Skeletal muscle satellite cell (primary cell): ENCODE results near the gene ADAT2.
"Not testable (repeated sequence)": the region's sequence is repeated elsewhere in the genome, so short reads cannot be mapped to it uniquely, and the experiment has no call there.

Experiments used
- H3K27me3 ChIP-seq: 2 replicates; pipeline ENCODE4 v1.7.0; 2013; ENCODE audit warnings: low read length; ENCODE audit not compliant: control insufficient read depth, insufficient read depth
- H3K36me3 ChIP-seq: 2 replicates; pipeline ENCODE4 v1.7.0; 2013; ENCODE audit warnings: mild to moderate bottlenecking, control low read depth, low read length; ENCODE audit not compliant: insufficient read depth
- H3K4me1 ChIP-seq: 2 replicates; pipeline ENCODE4 v1.7.0; 2013; ENCODE audit warnings: low read length; ENCODE audit not compliant: control insufficient read depth, insufficient read depth
- H3K4me2 ChIP-seq: 2 replicates; pipeline ENCODE4 v1.7.0; 2013; ENCODE audit warnings: mild to moderate bottlenecking, low read length
- H3K4me3 ChIP-seq: 2 replicates; pipeline ENCODE4 v1.7.0; 2013; ENCODE audit warnings: low read length
- H3K9ac ChIP-seq: 2 replicates; pipeline ENCODE4 v1.7.0; 2013; ENCODE audit warnings: mild to moderate bottlenecking, low read depth, low read length, moderate library complexity
- H3K9me3 ChIP-seq: replicated peaks from 2 replicates; pipeline ENCODE4 v1.7.0; 2013; ENCODE audit warnings: mild to moderate bottlenecking, control low read depth, low read length

Gene ADAT2

GRCh38 chr6:143468823-143469222, 18.3 kb upstream of the ADAT2 start:
- H3K9ac ChIP-seq, H3K36me3 ChIP-seq, H3K4me2 ChIP-seq, H3K4me1 ChIP-seq, H3K4me3 ChIP-seq, H3K27me3 ChIP-seq, H3K9me3 ChIP-seq: not testable (repeated sequence)

- no peaks in the 10 kb centered on the region for H3K4me1 ChIP-seq
- no peaks in the 10 kb centered on the region for H3K27me3 ChIP-seq
- H3K4me3 ChIP-seq, result no peak overlapping the region
- H3K36me3 ChIP-seq, result peaks cover 13% of the 10 kb centered on the region
- no peak overlapping the region for H3K4me2 ChIP-seq
- H3K9ac ChIP-seq, result no peak overlapping the region
- H3K9me3 ChIP-seq, result no peaks in the 10 kb centered on the region
Observed at GRCh38 chr6:143468026-143468425, 17.5 kb upstream of the ADAT2 start.

DNA sequence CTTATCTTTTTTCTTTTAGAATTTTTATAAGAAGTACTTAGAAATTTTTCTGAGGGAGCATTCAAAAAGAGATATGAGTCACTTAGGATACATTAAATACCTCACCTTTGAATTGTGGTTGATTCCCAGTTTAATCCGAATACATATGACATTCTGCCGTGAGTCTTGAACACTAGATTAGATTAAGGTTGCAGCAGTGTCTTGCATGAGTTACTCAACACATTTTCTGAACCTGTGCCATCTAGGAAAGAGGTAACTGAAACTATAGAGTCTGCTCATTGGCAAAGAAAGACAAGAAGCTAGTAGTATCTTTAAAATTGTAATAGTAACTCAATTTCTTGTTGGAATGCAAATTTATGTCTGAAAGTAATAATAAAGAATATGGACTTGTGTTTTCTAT, 15.1 kb upstream of the ADAT2 start:
- no peak overlapping the region for H3K9ac ChIP-seq
- no peak overlapping the region for H3K4me3 ChIP-seq
- peaks cover 8% of the 10 kb centered on the region for H3K36me3 ChIP-seq
- H3K9me3 ChIP-seq, result no peaks in the 10 kb centered on the region
- H3K27me3 ChIP-seq, result no peaks in the 10 kb centered on the region
- no peak overlapping the region for H3K4me2 ChIP-seq
- H3K4me1 ChIP-seq, result no peaks in the 10 kb centered on the region

- Histone ChIP-seq H3K36me3 (peaks cover 2% of the 10 kb centered on the region), H3K27me3 (no peaks in the 10 kb centered on the region), H3K4me3 (no peak overlapping the region), H3K9me3 (no peaks in the 10 kb centered on the region), H3K4me1 (peaks cover 6% of the 10 kb centered on the region), H3K4me2 (peak overlapping the region; percentile 4), H3K9ac (no peak overlapping the region)
Observed at GRCh38 chr6:143457563-143458359, 7.3 kb upstream of the ADAT2 start.

DNA sequence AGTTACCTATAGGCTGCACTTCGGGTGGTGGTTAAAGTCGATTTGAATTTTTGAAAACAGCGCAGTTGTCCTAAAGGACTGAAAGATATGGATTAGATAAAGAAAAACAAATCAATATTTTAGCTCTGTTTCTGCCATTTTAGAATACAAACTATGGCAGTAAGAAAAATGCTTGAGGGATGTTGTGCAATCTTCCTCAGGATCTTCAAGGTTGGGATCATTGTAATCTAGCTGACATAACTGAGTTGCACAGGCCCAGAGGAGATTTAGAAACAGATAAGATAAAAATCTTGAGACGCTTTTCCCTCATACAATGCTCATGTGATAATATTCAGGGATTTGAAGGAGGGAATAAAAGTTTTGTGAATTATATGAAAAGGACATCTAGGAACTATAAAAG, 1.0 kb upstream of the ADAT2 start:
- no peaks in the 10 kb centered on the region for H3K36me3 ChIP-seq
- H3K9me3 ChIP-seq, result no peaks in the 10 kb centered on the region
- no peaks in the 10 kb centered on the region for H3K27me3 ChIP-seq
- peak overlapping the region; percentile 95 for H3K9ac ChIP-seq
- peak overlapping the region; percentile 95 for H3K4me2 ChIP-seq
- peak overlapping the region; percentile 98 for H3K4me3 ChIP-seq
- H3K4me1 ChIP-seq, result peaks cover 8% of the 10 kb centered on the region

DNA sequence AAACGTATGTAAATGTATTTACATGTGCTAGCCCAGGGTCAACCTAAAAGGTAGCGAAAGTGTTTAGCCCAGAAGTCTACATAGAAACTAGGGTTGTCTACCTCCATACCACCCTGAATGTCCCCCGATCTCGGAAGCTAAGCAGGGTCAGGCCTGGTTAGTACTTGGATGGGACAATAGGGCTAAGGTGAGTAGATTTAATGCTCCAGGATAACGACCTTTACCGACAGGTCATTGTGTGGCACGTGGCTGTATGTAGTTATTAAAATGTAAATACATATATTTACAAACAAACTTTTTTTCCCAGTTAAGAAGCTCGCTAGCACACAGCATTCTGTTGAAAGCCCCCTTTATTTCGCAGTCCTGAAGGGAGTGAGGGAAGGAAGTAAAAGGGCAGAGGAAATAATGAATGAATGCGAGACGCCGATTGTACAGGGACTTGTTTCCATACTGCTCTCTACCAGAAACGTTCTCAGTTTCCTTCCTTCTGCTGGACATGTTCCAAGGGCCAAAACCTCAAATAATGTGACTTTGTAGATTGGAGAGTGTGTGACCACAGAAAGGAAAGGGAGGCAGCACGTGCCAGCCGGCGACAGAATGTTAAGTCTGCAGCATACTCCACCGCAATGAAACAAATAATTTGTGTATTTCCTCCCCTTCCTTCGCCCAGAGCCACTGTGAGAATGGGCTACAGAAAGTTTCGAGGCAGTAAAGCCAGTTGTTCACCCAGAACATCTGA, 612 bp downstream of the ADAT2 start:
- H3K36me3 ChIP-seq, result no peaks in the 10 kb centered on the region
- no peaks in the 10 kb centered on the region for H3K9me3 ChIP-seq
- peak overlapping the region; percentile 93 for H3K4me2 ChIP-seq
- no peaks in the 10 kb centered on the region for H3K27me3 ChIP-seq
- H3K4me1 ChIP-seq, result peaks cover 8% of the 10 kb centered on the region
- H3K9ac ChIP-seq, result peak overlapping the region; percentile 95
- H3K4me3 ChIP-seq, result peak overlapping the region; percentile 98

GRCh38 chr6:143449082-143449713, 1.3 kb downstream of the ADAT2 start:
- Histone ChIP-seq H3K9ac (peak overlapping the region; percentile 95), H3K4me2 (peak overlapping the region; percentile 93), H3K9me3 (no peaks in the 10 kb centered on the region), H3K4me1 (peaks cover 8% of the 10 kb centered on the region), H3K36me3 (no peaks in the 10 kb centered on the region), H3K4me3 (peak overlapping the region; percentile 98), H3K27me3 (no peaks in the 10 kb centered on the region)

GRCh38 chr6:143447865-143448264, 2.6 kb downstream of the ADAT2 start:
- not testable (repeated sequence) for H3K27me3 ChIP-seq, H3K36me3 ChIP-seq, H3K4me2 ChIP-seq, H3K9ac ChIP-seq, H3K4me3 ChIP-seq, H3K9me3 ChIP-seq, H3K4me1 ChIP-seq

GRCh38 chr6:143443096-143443495, 7.4 kb downstream of the ADAT2 start:
- H3K9me3 ChIP-seq, result no peaks in the 10 kb centered on the region
- no peak overlapping the region for H3K4me3 ChIP-seq
- H3K4me1 ChIP-seq, result peaks cover 13% of the 10 kb centered on the region
- H3K27me3 ChIP-seq, result no peaks in the 10 kb centered on the region
- peaks cover 13% of the 10 kb centered on the region for H3K36me3 ChIP-seq
- H3K9ac ChIP-seq, result no peak overlapping the region
- no peak overlapping the region for H3K4me2 ChIP-seq

GRCh38 chr6:143441680-143442545, 8.6 kb downstream of the ADAT2 start:
- H3K36me3 ChIP-seq, result peaks cover 15% of the 10 kb centered on the region
- H3K4me2 ChIP-seq, result no peak overlapping the region

GRCh38 chr6:143441010-143441409, 9.5 kb downstream of the ADAT2 start:
- no peak overlapping the region for H3K9ac ChIP-seq
- H3K36me3 ChIP-seq, result peaks cover 20% of the 10 kb centered on the region
- H3K9me3 ChIP-seq, result no peaks in the 10 kb centered on the region
- H3K4me3 ChIP-seq, result no peak overlapping the region
- H3K4me1 ChIP-seq, result peaks cover 13% of the 10 kb centered on the region
- H3K4me2 ChIP-seq, result no peak overlapping the region
- no peaks in the 10 kb centered on the region for H3K27me3 ChIP-seq

More at GRCh38 chr6:143441680-143442545, 8.6 kb downstream of the ADAT2 start:
- no peaks in the 10 kb centered on the region for H3K27me3 ChIP-seq
- H3K9me3 ChIP-seq, result no peaks in the 10 kb centered on the region
- H3K4me1 ChIP-seq, result peaks cover 13% of the 10 kb centered on the region
- no peak overlapping the region for H3K9ac ChIP-seq
- H3K4me3 ChIP-seq, result no peak overlapping the region
